CD14-positive monocyte (primary cell): ENCODE results near the gene MMAB. TPM values are rescaled to one million over a fixed set of nuclear protein-coding genes. Genes with fewer than 3 reads are reported as not detected.

Experiments used
- DNase-seq, 3 donors: peaks; one replicate each; pipeline ENCODE4 v3.0.0-alpha.2; 2011 to 2022
- H2AFZ ChIP-seq: 2 replicates; pipeline ENCODE4 v1.6.0; 2012; ENCODE audit warnings: mild to moderate bottlenecking, low read depth, low read length, inconsistent platforms; ENCODE audit not compliant: insufficient read depth, poor library complexity, severe bottlenecking
- H3K27ac ChIP-seq, 2 donors: 1 replicate in 1 of 2; 2 replicates in 1 of 2; pipeline ENCODE4 v1.5.1; 2012 to 2013; ENCODE audit warnings: low read length in 2 of 2, control low read depth in 1 of 2, inconsistent platforms in 1 of 2, low read depth in 1 of 2, mild to moderate bottlenecking in 1 of 2
- H3K27me3 ChIP-seq, 2 donors: one replicate each; pipeline versions ENCODE4 v1.6.0 to v1.6.1; 2011 to 2013; ENCODE audit warnings: low read length in 2 of 2; ENCODE audit not compliant: control insufficient read depth in 2 of 2, insufficient read depth in 2 of 2
- H3K36me3 ChIP-seq, 2 donors: replicated peaks in 1 of 2; 1 replicate in 1 of 2; 2 replicates in 1 of 2; pipeline versions ENCODE4 v1.5.1 to v1.6.1; 2012 to 2013; ENCODE audit warnings: low read length in 2 of 2, control low read depth in 1 of 2, inconsistent platforms in 1 of 2, mild to moderate bottlenecking in 1 of 2; ENCODE audit not compliant: insufficient read depth in 2 of 2, control insufficient read depth in 1 of 2
- H3K4me1 ChIP-seq, 2 donors: 1 replicate in 1 of 2; 2 replicates in 1 of 2; pipeline versions ENCODE4 v1.5.1 to v1.6.1; 2012 to 2013; ENCODE audit warnings: low read length in 2 of 2, control low read depth in 1 of 2, inconsistent platforms in 1 of 2, mild to moderate bottlenecking in 1 of 2, moderate library complexity in 1 of 2; ENCODE audit not compliant: insufficient read depth in 2 of 2, control insufficient read depth in 1 of 2
- H3K4me2 ChIP-seq: replicated peaks from 2 replicates; pipeline ENCODE3; 2012; ENCODE audit warnings: low read length, moderate library complexity, mild to moderate bottlenecking; ENCODE audit not compliant: poor library complexity, severe bottlenecking; ENCODE audit errors: extremely low read depth
- H3K4me3 ChIP-seq, 3 experiments: fragments of 200-600 bp in 1 of 3; sonication (generic) in 1 of 3; replicated peaks in 1 of 3; 1 replicate in 2 of 3; 2 replicates in 1 of 3; pipeline ENCODE4 v1.5.1; 2011 to 2013; ENCODE audit warnings: low read length in 3 of 3, mild to moderate bottlenecking in 3 of 3, control low read depth in 2 of 3, low read depth in 2 of 3, inconsistent platforms in 1 of 3, moderate library complexity in 1 of 3
- H3K79me2 ChIP-seq: 2 replicates; pipeline ENCODE4 v1.6.0; 2012; ENCODE audit warnings: mild to moderate bottlenecking, control low read depth, inconsistent platforms, low read length, moderate library complexity; ENCODE audit not compliant: insufficient read depth
- H3K9ac ChIP-seq: 2 replicates; pipeline ENCODE4 v1.6.0; 2017; ENCODE audit warnings: low read length, mild to moderate bottlenecking; ENCODE audit not compliant: insufficient read depth, poor library complexity, severe bottlenecking
- H3K9me3 ChIP-seq, 2 donors: replicated peaks in 1 of 2; 1 replicate in 1 of 2; 2 replicates in 1 of 2; pipeline versions ENCODE4 v1.5.1 to v1.6.1; 2012 to 2013; ENCODE audit warnings: low read length in 2 of 2, control low read depth in 1 of 2; ENCODE audit not compliant: control insufficient read depth in 1 of 2, insufficient read depth in 1 of 2
- H4K20me1 ChIP-seq: 2 replicates; pipeline ENCODE4 v1.6.0; 2012; ENCODE audit warnings: mild to moderate bottlenecking, low read length, control low read depth, moderate library complexity; ENCODE audit not compliant: insufficient read depth
- H3K27ac Mint-ChIP-seq, 7 donors: one replicate each; pipeline ENCODE4 v1.8.0; 2020; ENCODE audit warnings: mild to moderate bottlenecking in 7 of 7, mixed read lengths in 7 of 7, moderate library complexity in 6 of 7, inconsistent platforms in 2 of 7
- H3K27me3 Mint-ChIP-seq, 3 donors: one replicate each; pipeline ENCODE4 v1.8.0; 2021 to 2022; ENCODE audit warnings: low read depth in 3 of 3, mild to moderate bottlenecking in 3 of 3, mixed read lengths in 3 of 3, moderate library complexity in 3 of 3, inconsistent platforms in 1 of 3
- H3K36me3 Mint-ChIP-seq, 2 donors: one replicate each; pipeline ENCODE4 v1.8.0; 2020; ENCODE audit warnings: mixed read lengths in 2 of 2, inconsistent platforms in 1 of 2, mild to moderate bottlenecking in 1 of 2
- H3K4me1 Mint-ChIP-seq: one replicate; pipeline ENCODE4 v1.8.0; 2020; ENCODE audit warnings: mild to moderate bottlenecking, mixed read lengths
- H3K4me3 Mint-ChIP-seq, 2 donors: one replicate each; pipeline ENCODE4 v1.8.0; 2020; ENCODE audit warnings: mild to moderate bottlenecking in 2 of 2, mixed read lengths in 2 of 2, moderate library complexity in 1 of 2
- H3K9me3 Mint-ChIP-seq, 7 donors: one replicate each; pipeline ENCODE4 v1.8.0; 2020 to 2022; ENCODE audit warnings: mixed read lengths in 7 of 7, mild to moderate bottlenecking in 6 of 7, moderate library complexity in 6 of 7, inconsistent platforms in 2 of 7
- WGBS: methylation state at CpG from one replicate; pipeline ENCODE4 v1.1.5; 2013; ENCODE audit warnings: missing lambda C conversion rate; ENCODE audit not compliant: insufficient coverage; 5-methylcytosine and 5-hydroxymethylcytosine counted together
- intact Hi-C, 2 donors: fragments of 100-400 bp; cut with micrococcal nuclease; formaldehyde crosslinking; loops; one replicate each; pipeline versions ENCODE4 v1.15.0 to v1.15.1; 2023
- polyA plus RNA-seq, 3 donors: library from polyadenylated mRNA; depleted of rRNA in 1 of 3; unstranded in 2 of 3; stranded (reverse) in 1 of 3; fragments of 300-500 nt in 2 of 3; fragments of >200 nt in 1 of 3; fragmentation: Illumina TruSeq in 2 of 3; gene quantifications; 1 replicate in 2 of 3; 2 replicates in 1 of 3; pipeline ENCODE4 v1.2.3, GENCODE V29; 2012 to 2021
- TF ChIP-seq, protein P1 (sequence below): fragments of 200-600 bp; IDR thresholded peaks from one replicate; pipeline ENCODE4 v1.8.0; 2022; ENCODE audit warnings: antibody characterized with exemption, mild to moderate bottlenecking

Gene MMAB
- polyA plus RNA-seq, 3 donors, result 5.0 to 15.6 (median 12.4) TPM

DNA sequence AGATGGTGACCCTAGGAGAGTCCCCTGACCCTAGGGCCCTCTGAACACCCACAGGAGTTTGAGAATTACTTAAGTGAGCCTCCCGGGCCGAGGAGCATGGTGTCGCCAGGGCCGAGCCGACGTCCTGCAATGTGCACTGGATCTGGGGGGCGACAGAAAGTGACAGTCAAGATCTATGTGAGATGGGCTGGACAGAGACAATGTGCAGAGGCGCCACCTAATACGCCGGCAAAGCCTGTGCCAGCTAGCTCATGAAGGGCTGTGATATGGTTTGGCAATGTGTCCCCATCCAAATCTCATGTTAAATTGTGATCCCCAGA, 11.6 kb downstream of the MMAB start:
- TF ChIP-seq, protein P1, sequence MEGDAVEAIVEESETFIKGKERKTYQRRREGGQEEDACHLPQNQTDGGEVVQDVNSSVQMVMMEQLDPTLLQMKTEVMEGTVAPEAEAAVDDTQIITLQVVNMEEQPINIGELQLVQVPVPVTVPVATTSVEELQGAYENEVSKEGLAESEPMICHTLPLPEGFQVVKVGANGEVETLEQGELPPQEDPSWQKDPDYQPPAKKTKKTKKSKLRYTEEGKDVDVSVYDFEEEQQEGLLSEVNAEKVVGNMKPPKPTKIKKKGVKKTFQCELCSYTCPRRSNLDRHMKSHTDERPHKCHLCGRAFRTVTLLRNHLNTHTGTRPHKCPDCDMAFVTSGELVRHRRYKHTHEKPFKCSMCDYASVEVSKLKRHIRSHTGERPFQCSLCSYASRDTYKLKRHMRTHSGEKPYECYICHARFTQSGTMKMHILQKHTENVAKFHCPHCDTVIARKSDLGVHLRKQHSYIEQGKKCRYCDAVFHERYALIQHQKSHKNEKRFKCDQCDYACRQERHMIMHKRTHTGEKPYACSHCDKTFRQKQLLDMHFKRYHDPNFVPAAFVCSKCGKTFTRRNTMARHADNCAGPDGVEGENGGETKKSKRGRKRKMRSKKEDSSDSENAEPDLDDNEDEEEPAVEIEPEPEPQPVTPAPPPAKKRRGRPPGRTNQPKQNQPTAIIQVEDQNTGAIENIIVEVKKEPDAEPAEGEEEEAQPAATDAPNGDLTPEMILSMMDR, result no peak
- H3K27me3 Mint-ChIP-seq, result no peaks in the 10 kb centered on the region
- no peak for DNase-seq
- Histone ChIP-seq H2AFZ (no peak overlapping the region), H3K79me2 (no peaks in the 10 kb centered on the region), H3K4me3 (no peak overlapping the region), H3K9ac (no peak overlapping the region), H3K4me2 (no peak overlapping the region), H3K36me3 (peaks cover 0 to 13% of the 10 kb centered on the region in 2 donors), H3K27me3 (no peaks in the 10 kb centered on the region), H3K27ac (no peak overlapping the region), H3K4me1 (no peaks in the 10 kb centered on the region), H4K20me1 (no peaks in the 10 kb centered on the region), H3K9me3 (peaks cover 0 to 15% of the 10 kb centered on the region in 2 donors)
- H3K4me3 Mint-ChIP-seq, result no peak overlapping the region
- peaks cover 11 to 28% of the 10 kb centered on the region in 2 donors for H3K36me3 Mint-ChIP-seq
- 98% methylated on average over 8 of the region's 10 CpGs for WGBS
- peak overlapping the region in 1 of 7 donors; percentile 12 for H3K27ac Mint-ChIP-seq
- H3K4me1 Mint-ChIP-seq, result no peaks in the 10 kb centered on the region
- peaks cover 10 to 14% (median 13%) of the 10 kb centered on the region in 7 donors for H3K9me3 Mint-ChIP-seq
- intact Hi-C loops, result no loop called here

DNA sequence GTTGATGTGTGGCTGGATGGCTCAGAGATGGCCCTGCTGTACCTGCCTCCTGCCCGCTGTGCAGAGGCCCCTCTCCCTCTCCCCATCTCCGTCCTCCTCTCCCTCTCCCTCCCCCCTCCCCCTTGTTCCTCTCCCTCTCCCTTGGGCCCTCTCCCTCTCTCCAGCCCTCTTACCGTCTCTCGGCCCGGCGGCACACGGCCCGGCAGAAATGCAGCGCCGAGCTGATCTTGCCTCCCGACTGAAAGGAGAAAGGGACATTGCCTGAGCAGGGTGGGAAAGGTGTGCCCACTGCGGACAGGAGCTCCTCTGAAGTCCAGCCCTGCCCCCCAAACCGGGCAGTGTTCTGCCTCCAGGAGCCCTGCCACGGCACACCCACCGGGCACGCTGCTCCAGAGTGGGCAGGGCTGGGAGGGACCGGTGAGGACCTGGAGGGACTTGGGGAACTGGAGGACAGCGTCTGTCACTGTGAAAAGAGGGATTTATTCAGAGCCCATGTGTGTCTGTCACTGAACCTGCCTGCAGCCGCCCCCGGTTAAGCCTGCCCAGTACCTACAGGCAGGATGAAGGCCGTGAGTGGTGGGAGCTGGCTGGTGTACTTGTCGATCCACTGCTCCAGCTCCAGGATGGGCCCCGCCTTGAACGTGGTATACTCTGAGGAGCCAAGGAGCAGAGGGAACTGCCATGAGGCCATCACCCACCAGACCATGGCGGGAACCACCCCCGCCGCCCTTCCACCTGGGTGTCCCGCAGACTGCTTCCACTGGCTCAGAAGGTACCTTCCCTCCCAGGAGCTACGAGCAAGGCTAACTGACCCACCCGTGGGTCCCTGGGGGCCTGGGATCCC, 12.2 kb downstream of the MMAB start:
- Histone ChIP-seq H3K9me3 (peaks cover 0 to 15% of the 10 kb centered on the region in 2 donors), H3K4me2 (no peak overlapping the region), H3K79me2 (no peaks in the 10 kb centered on the region), H3K9ac (no peak overlapping the region), H3K36me3 (peaks cover 0 to 13% of the 10 kb centered on the region in 2 donors), H3K27me3 (no peaks in the 10 kb centered on the region), H2AFZ (no peak overlapping the region), H3K27ac (no peak overlapping the region), H3K4me3 (no peak overlapping the region), H4K20me1 (no peaks in the 10 kb centered on the region), H3K4me1 (no peaks in the 10 kb centered on the region)
- Mint-ChIP-seq H3K36me3 (peaks cover 15 to 28% of the 10 kb centered on the region in 2 donors), H3K9me3 (peaks cover 10 to 14% (median 13%) of the 10 kb centered on the region in 7 donors), H3K27ac (no peak overlapping the region), H3K4me1 (no peaks in the 10 kb centered on the region), H3K4me3 (no peak overlapping the region), H3K27me3 (no peaks in the 10 kb centered on the region)
- DNase-seq, result no peak
- WGBS, result 92% methylated on average over 21 of the region's 30 CpGs
- TF ChIP-seq, protein P1, result no peak
- intact Hi-C loops, result no loop called here
